22Rv1 (cell line): ENCODE measurements around the gene TUT4.

ENCODE experiments used
- ZFX ChIP-seq: fragments of 450-650 bp; IDR thresholded peaks from 2 replicates; pipeline ENCODE4 v1.6.1; 2017; ENCODE audit warnings: antibody characterized with exemption, borderline replicate concordance
- TF ChIP-seq, protein P1 (sequence below): fragments of 450-650 bp; IDR thresholded peaks from 2 replicates; pipeline ENCODE4 v1.5.1; 2017; ENCODE audit warnings: mild to moderate bottlenecking

DNA sequence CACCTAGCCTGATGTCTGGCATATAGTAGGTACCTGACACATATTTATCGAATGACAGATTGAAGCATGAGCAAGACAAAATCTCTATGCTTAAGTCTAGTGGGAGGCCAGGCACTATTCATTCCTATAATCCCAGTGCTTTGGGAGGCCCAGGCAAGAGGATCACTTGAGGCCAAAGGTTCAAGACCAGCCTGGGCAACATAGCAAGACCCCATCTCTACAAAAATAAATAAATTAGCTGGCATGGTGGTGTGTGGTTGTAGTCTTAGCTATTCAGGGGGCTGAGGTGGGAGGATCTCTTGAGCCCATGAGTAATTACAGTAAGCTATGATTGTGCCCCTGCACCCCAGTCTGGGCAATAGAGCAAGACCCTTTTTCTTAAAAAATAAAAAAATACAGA is 23.2 kb upstream of the TUT4 start:
- TF ChIP-seq, protein P1, sequence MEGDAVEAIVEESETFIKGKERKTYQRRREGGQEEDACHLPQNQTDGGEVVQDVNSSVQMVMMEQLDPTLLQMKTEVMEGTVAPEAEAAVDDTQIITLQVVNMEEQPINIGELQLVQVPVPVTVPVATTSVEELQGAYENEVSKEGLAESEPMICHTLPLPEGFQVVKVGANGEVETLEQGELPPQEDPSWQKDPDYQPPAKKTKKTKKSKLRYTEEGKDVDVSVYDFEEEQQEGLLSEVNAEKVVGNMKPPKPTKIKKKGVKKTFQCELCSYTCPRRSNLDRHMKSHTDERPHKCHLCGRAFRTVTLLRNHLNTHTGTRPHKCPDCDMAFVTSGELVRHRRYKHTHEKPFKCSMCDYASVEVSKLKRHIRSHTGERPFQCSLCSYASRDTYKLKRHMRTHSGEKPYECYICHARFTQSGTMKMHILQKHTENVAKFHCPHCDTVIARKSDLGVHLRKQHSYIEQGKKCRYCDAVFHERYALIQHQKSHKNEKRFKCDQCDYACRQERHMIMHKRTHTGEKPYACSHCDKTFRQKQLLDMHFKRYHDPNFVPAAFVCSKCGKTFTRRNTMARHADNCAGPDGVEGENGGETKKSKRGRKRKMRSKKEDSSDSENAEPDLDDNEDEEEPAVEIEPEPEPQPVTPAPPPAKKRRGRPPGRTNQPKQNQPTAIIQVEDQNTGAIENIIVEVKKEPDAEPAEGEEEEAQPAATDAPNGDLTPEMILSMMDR, result no peak
- TF ChIP-seq ZFX, result no peak
